K562 (cell line): ENCODE measurements around the gene IGFL1. TPM values are rescaled to one million over a fixed set of nuclear protein-coding genes. Genes with fewer than 3 reads are reported as not detected.

Experiments
- CREB3L1 ChIP-seq: fragments of 450-650 bp; IDR thresholded peaks from 2 replicates; pipeline ENCODE4 v1.6.1; 2014; ENCODE audit warnings: low read depth, mild to moderate bottlenecking, moderate library complexity, borderline replicate concordance
- CXXC5 ChIP-seq: fragments of 250-450 bp; sonication (Bioruptor Pico); IDR thresholded peaks from 2 replicates; pipeline ENCODE4 v1.8.0; 2022; ENCODE audit warnings: inconsistent platforms, mild to moderate bottlenecking, moderate library complexity
- E2F6 ChIP-seq, 2 experiments: IDR thresholded peaks; 2 replicates each; pipeline ENCODE4 v1.6.1; 2011; ENCODE audit warnings: borderline replicate concordance in 1 of 2, control low read depth in 1 of 2, low read depth in 1 of 2, low read length in 1 of 2, mild to moderate bottlenecking in 1 of 2, mixed read lengths in 1 of 2, moderate library complexity in 1 of 2; ENCODE audit not compliant: insufficient read depth in 1 of 2, insufficient read length in 1 of 2, poor library complexity in 1 of 2, severe bottlenecking in 1 of 2; ENCODE audit errors: extremely low read depth in 1 of 2
- ELK3 ChIP-seq: fragments of 450-650 bp; formaldehyde crosslinking; IDR thresholded peaks from 2 replicates; pipeline ENCODE4 v1.4.0; 2020; ENCODE audit warnings: mild to moderate bottlenecking
- HDAC6 ChIP-seq: IDR thresholded peaks from 2 replicates; pipeline ENCODE4 v1.6.1; 2012; ENCODE audit warnings: low read depth, mild to moderate bottlenecking, control low read depth, inconsistent platforms, low read length, moderate library complexity
- KDM4B ChIP-seq, 2 experiments: fragments of 450-650 bp in 1 of 2; sonication (generic) in 1 of 2; IDR thresholded peaks; 2 replicates each; pipeline ENCODE4 v1.6.1; 2016 to 2017; ENCODE audit warnings: borderline replicate concordance in 2 of 2, antibody characterized with exemption in 1 of 2, low read depth in 1 of 2, mild to moderate bottlenecking in 1 of 2
- NFATC3 ChIP-seq: fragments of 450-650 bp; IDR thresholded peaks from 2 replicates; pipeline ENCODE4 v1.6.1; 2017; ENCODE audit warnings: mild to moderate bottlenecking
- REST ChIP-seq, 2 experiments: fragments of 450-650 bp; formaldehyde crosslinking in 1 of 2; IDR thresholded peaks; 2 replicates each; pipeline versions ENCODE4 v1.4.0 to v1.6.1; 2014 to 2020; ENCODE audit warnings: mild to moderate bottlenecking in 2 of 2, borderline replicate concordance in 1 of 2, low read depth in 1 of 2
- SIN3B ChIP-seq: fragments of 450-650 bp; IDR thresholded peaks from 2 replicates; pipeline ENCODE4 v1.6.1; 2017; ENCODE audit warnings: low read depth, mild to moderate bottlenecking, moderate library complexity
- SMAD2 ChIP-seq: fragments of 150-350 bp; IDR thresholded peaks from 2 replicates; pipeline ENCODE4 v1.6.1; 2014; ENCODE audit warnings: low read depth, mild to moderate bottlenecking, low read length
- TCF3 ChIP-seq: sonication (generic); formaldehyde crosslinking; IDR thresholded peaks from 2 replicates; pipeline ENCODE4 v1.4.0; 2020; ENCODE audit warnings: mild to moderate bottlenecking, missing genetic modification reagents
- TFAP4 ChIP-seq: sonication (generic); formaldehyde crosslinking; IDR thresholded peaks from 2 replicates; pipeline ENCODE4 v1.8.0; 2022; ENCODE audit warnings: missing genetic modification reagents, mild to moderate bottlenecking, moderate library complexity, borderline replicate concordance
- polyA plus RNA-seq, 8 experiments: library from polyadenylated mRNA; depleted of rRNA in 4 of 8; stranded (reverse) in 5 of 8; unstranded in 3 of 8; fragments of >200 nt; fragmentation: Nextera tagmentation in 2 of 8; fragmentation: Illumina TruSeq in 1 of 8; extraction: Ambion mirVana in 2 of 8; extraction: Trizol in 1 of 8; gene quantifications; 2 replicates each; pipeline versions ENCODE4 v1.2.1 to v1.2.3, GENCODE V29; 2011 to 2014; ENCODE audit warnings: inconsistent platforms in 1 of 8, missing spikeins in 1 of 8
- total RNA-seq, 7 experiments: library from RNA; depleted of rRNA in 6 of 7; stranded (reverse); fragments of >200 nt in 6 of 7; fragmentation: Illumina TruSeq in 2 of 7; extraction: Trizol in 2 of 7; gene quantifications; 2 replicates each; pipeline versions ENCODE4 v1.2.1 to v1.2.3, GENCODE V29; 2011 to 2021; ENCODE audit warnings: low replicate concordance in 1 of 7

The IGFL1 gene
- total and polyA plus RNA-seq, 9 of the 15 experiments (the other 6 are each of a cell fraction or from before 2014, with no cell fraction given) = not detected

- TF ChIP-seq CREB3L1 (no peak), REST (IDR thresholded peaks at IDR 0.05; ENCODE audit: borderline replicate concordance) (no peak), REST (CRISPR knock-in tag; IDR thresholded peaks at IDR 0.05; ENCODE audit: low read depth) (peak; percentile 56), TFAP4 (no peak), SIN3B (no peak), ELK3 (CRISPR knock-in tag) (peak; percentile 67; the same call in 1 of the 2 replicates), NFATC3 (no peak), E2F6 (IDR thresholded peaks at IDR 0.05; ENCODE audit: borderline replicate concordance in 1 of 2, extremely low read depth in 1 of 2, insufficient read depth in 1 of 2, insufficient read length in 1 of 2, low read depth in 1 of 2, low read length in 1 of 2, poor library complexity in 1 of 2, severe bottlenecking in 1 of 2) (no peak), KDM4B (IDR thresholded peaks at IDR 0.05; ENCODE audit: borderline replicate concordance in 2 of 2, low read depth in 1 of 2) (no peak), HDAC6 (no peak), TCF3 (no peak), CXXC5 (CRISPR knock-in tag) (no peak), SMAD2 (no peak)
These were observed 34.4 kb upstream of the IGFL1 start (continued) for GRCh38 chr19:46195104-46195503.
